HepG2 (cell line): ENCODE results near the gene CALM1. TPM values are rescaled to one million over a fixed set of nuclear protein-coding genes. Genes with fewer than 3 reads are reported as not detected.

Experiments
- CBFB ChIP-seq: sonication (generic); formaldehyde crosslinking; IDR thresholded peaks from 2 replicates; pipeline ENCODE4 v1.4.0; 2020; ENCODE audit warnings: missing genetic modification reagents
- FOXJ3 ChIP-seq: sonication (generic); formaldehyde crosslinking; IDR thresholded peaks from 2 replicates; pipeline ENCODE4 v1.4.0; 2020; ENCODE audit warnings: missing genetic modification reagents, mild to moderate bottlenecking, borderline replicate concordance
- IRF1 ChIP-seq: sonication (generic); formaldehyde crosslinking; IDR thresholded peaks from 2 replicates; pipeline ENCODE4 v1.4.0; 2020; ENCODE audit warnings: low read depth, mild to moderate bottlenecking, missing genetic modification reagents
- MED1 ChIP-seq: sonication (generic); formaldehyde crosslinking; IDR thresholded peaks from 2 replicates; pipeline ENCODE4 v1.4.0; 2020; ENCODE audit warnings: missing genetic modification reagents
- MED13 ChIP-seq: sonication (generic); formaldehyde crosslinking; IDR thresholded peaks from 2 replicates; pipeline ENCODE4 v1.5.0; 2020; ENCODE audit warnings: missing genetic modification reagents
- MLLT10 ChIP-seq: sonication (generic); formaldehyde crosslinking; IDR thresholded peaks from 2 replicates; pipeline ENCODE4 v1.4.0; 2020; ENCODE audit warnings: missing genetic modification reagents
- NCOR1 ChIP-seq: fragments of 200-600 bp; sonication (generic); IDR thresholded peaks from 2 replicates; pipeline ENCODE4 v1.7.0; 2017; ENCODE audit warnings: antibody characterized with exemption, low read length, borderline replicate concordance
- SKI ChIP-seq: fragments of 450-650 bp; IDR thresholded peaks from one replicate; pipeline ENCODE4 v1.6.1; 2018; ENCODE audit warnings: mild to moderate bottlenecking; ENCODE audit not compliant: partially characterized antibody
- SP140L ChIP-seq: sonication (generic); formaldehyde crosslinking; IDR thresholded peaks from 2 replicates; pipeline ENCODE4 v1.4.0; 2020; ENCODE audit warnings: missing genetic modification reagents, borderline replicate concordance
- TARDBP ChIP-seq: sonication (generic); formaldehyde crosslinking; IDR thresholded peaks from 2 replicates; pipeline ENCODE4 v1.8.0; 2022; ENCODE audit warnings: mild to moderate bottlenecking, missing genetic modification reagents
- TFE3 ChIP-seq: IDR thresholded peaks from 2 replicates; pipeline ENCODE4 v1.6.1; 2016
- YEATS4 ChIP-seq: sonication (generic); formaldehyde crosslinking; IDR thresholded peaks from 2 replicates; pipeline ENCODE4 v1.4.0; 2020; ENCODE audit warnings: missing genetic modification reagents, borderline replicate concordance
- ZBTB33 ChIP-seq: sonication (generic); formaldehyde crosslinking; IDR thresholded peaks from 2 replicates; pipeline ENCODE4 v1.4.0; 2020; ENCODE audit warnings: missing genetic modification reagents
- ZBTB4 ChIP-seq: sonication (generic); formaldehyde crosslinking; IDR thresholded peaks from 2 replicates; pipeline ENCODE4 v1.4.0; 2020; ENCODE audit warnings: missing genetic modification reagents, mild to moderate bottlenecking, borderline replicate concordance
- ZC3H4 ChIP-seq: sonication (generic); formaldehyde crosslinking; IDR thresholded peaks from 2 replicates; pipeline ENCODE4 v1.4.0; 2020; ENCODE audit warnings: missing genetic modification reagents, borderline replicate concordance
- ZGPAT ChIP-seq: IDR thresholded peaks from 2 replicates; pipeline ENCODE4 v1.6.1; 2016; ENCODE audit warnings: mild to moderate bottlenecking
- ZNF138 ChIP-seq: sonication (generic); formaldehyde crosslinking; IDR thresholded peaks from 2 replicates; pipeline ENCODE4 v1.5.0; 2020; ENCODE audit warnings: mild to moderate bottlenecking, low read depth, missing genetic modification reagents
- ZNF17 ChIP-seq: sonication (generic); formaldehyde crosslinking; IDR thresholded peaks from 2 replicates; pipeline ENCODE4 v1.5.0; 2020; ENCODE audit warnings: mild to moderate bottlenecking, missing genetic modification reagents
- ZNF30 ChIP-seq: sonication (generic); formaldehyde crosslinking; IDR thresholded peaks from 2 replicates; pipeline ENCODE4 v1.5.0; 2020; ENCODE audit warnings: mild to moderate bottlenecking, missing genetic modification reagents
- ZNF496 ChIP-seq: sonication (generic); formaldehyde crosslinking; IDR thresholded peaks from 2 replicates; pipeline ENCODE4 v1.8.1; 2023; ENCODE audit warnings: mild to moderate bottlenecking, moderate library complexity, missing genetic modification reagents; ENCODE audit not compliant: insufficient replicate concordance
- ZZZ3 ChIP-seq: sonication (generic); formaldehyde crosslinking; IDR thresholded peaks from 2 replicates; pipeline ENCODE4 v1.4.0; 2020; ENCODE audit warnings: missing genetic modification reagents, mild to moderate bottlenecking, borderline replicate concordance
- polyA plus RNA-seq, 8 experiments: library from polyadenylated mRNA; depleted of rRNA in 3 of 8; stranded (reverse) in 7 of 8; unstranded in 1 of 8; fragments of >200 nt; fragmentation: Illumina TruSeq in 4 of 8; extraction: Trizol in 4 of 8; gene quantifications; 2 replicates each; pipeline versions ENCODE4 v1.2.1 to v1.2.3, GENCODE V29; 2011 to 2016; ENCODE audit warnings: low read depth in 4 of 8, missing spikeins in 1 of 8, mixed read lengths in 1 of 8; ENCODE audit not compliant: insufficient read depth in 1 of 8
- total RNA-seq, 5 experiments: library from RNA; depleted of rRNA; stranded (reverse); fragments of >200 nt; fragmentation: Illumina TruSeq; extraction: Trizol; gene quantifications; 2 replicates each; pipeline ENCODE4 v1.2.3, GENCODE V29; 2016; ENCODE audit warnings: low read depth in 1 of 5

CALM1 gene
- total and polyA plus RNA-seq, 2 of the 13 experiments (the other 11 are each of a cell fraction or from before 2014, with no cell fraction given): 110 to 238 TPM

- peak; percentile 69 for TF ChIP-seq ZBTB4 (CRISPR knock-in tag)
- no peak for TF ChIP-seq ZNF17 (CRISPR knock-in tag)
- no peak for TF ChIP-seq ZNF30
- TF ChIP-seq ZNF496 (CRISPR knock-in tag): no peak
- peak; percentile 72; the same call in 1 of the 2 replicates for TF ChIP-seq ZZZ3 (CRISPR knock-in tag)
- TF ChIP-seq FOXJ3 (CRISPR knock-in tag): peak; percentile 61; the same call in 1 of the 2 replicates
- TF ChIP-seq MED13: no peak
- peak; percentile 92 for TF ChIP-seq ZGPAT (CRISPR knock-in tag)
- TF ChIP-seq SP140L (CRISPR knock-in tag): no peak
- 0 out of 2 replicates have a peak, but pooled peaks have one; percentile 47 for TF ChIP-seq ZNF138 (CRISPR knock-in tag)
- TF ChIP-seq NCOR1: no peak
- peak; percentile 82 for TF ChIP-seq SKI
- peak; percentile 59; the same call in 1 of the 2 replicates for TF ChIP-seq ZBTB33 (CRISPR knock-in tag)
- TF ChIP-seq ZC3H4 (CRISPR knock-in tag): no peak; the same call in 1 of the 2 replicates
- TF ChIP-seq TFE3 (CRISPR knock-in tag): no peak; the same call in 1 of the 2 replicates
- peak; percentile 96 for TF ChIP-seq CBFB (CRISPR knock-in tag)
- peak; percentile 97 for TF ChIP-seq YEATS4 (CRISPR knock-in tag)
- no peak for TF ChIP-seq MLLT10
- TF ChIP-seq MED1 (CRISPR knock-in tag): peak; percentile 45; the same call in 1 of the 2 replicates
- no peak for TF ChIP-seq IRF1 (CRISPR knock-in tag)
- TF ChIP-seq TARDBP: peak; percentile 88; the same call in 1 of the 2 replicates
Measured at GRCh38 chr14:90383126-90383730, 13.6 kb upstream of the CALM1 start (continued).
